Upper lobe of left lung (tissue), 4 donors: ENCODE results near the gene ANKRD44.

Source experiments
- POLR2A ChIP-seq, 4 donors: fragments of 450-650 bp; IDR thresholded peaks; one replicate each; pipeline ENCODE4 v1.5.1; 2016 to 2017; ENCODE audit warnings: antibody characterized with exemption in 4 of 4, mild to moderate bottlenecking in 2 of 4
- TF ChIP-seq, protein P1 (sequence below), 6 experiments: fragments of 450-650 bp in 4 of 6; fragments of 200-600 bp in 2 of 6; sonication (generic) in 2 of 6; IDR thresholded peaks; one replicate each; pipeline ENCODE4 v1.5.1; 2016 to 2019; ENCODE audit warnings: antibody characterized with exemption in 6 of 6

DNA sequence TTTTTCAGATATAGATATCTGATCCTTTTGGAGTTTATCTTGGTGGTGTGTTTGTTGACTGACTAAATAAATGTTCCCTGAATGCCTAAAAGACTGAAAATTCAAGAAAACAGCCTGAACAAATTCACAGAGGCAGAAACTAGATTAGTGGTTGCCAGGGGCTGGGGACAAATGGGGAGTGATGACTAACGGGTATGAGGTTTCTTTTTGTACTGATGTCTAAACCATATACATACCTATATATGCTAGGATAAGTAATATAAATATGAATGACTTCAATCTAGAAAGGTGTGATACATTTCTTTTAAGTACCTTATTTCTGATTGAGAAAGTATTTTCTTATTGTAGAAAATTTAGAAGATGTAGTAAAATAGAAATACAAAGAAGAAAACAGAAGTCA lies 207.2 kb downstream of the ANKRD44 start:
- no peak for TF ChIP-seq POLR2A (IDR thresholded peaks at IDR 0.05)
- TF ChIP-seq, protein P1, sequence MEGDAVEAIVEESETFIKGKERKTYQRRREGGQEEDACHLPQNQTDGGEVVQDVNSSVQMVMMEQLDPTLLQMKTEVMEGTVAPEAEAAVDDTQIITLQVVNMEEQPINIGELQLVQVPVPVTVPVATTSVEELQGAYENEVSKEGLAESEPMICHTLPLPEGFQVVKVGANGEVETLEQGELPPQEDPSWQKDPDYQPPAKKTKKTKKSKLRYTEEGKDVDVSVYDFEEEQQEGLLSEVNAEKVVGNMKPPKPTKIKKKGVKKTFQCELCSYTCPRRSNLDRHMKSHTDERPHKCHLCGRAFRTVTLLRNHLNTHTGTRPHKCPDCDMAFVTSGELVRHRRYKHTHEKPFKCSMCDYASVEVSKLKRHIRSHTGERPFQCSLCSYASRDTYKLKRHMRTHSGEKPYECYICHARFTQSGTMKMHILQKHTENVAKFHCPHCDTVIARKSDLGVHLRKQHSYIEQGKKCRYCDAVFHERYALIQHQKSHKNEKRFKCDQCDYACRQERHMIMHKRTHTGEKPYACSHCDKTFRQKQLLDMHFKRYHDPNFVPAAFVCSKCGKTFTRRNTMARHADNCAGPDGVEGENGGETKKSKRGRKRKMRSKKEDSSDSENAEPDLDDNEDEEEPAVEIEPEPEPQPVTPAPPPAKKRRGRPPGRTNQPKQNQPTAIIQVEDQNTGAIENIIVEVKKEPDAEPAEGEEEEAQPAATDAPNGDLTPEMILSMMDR (IDR thresholded peaks at IDR 0.05), result no peak
